HCT116 (cell line): ENCODE data around the gene CHRNA4.

ENCODE experiments used
- CTCF ChIP-seq, 3 experiments: fragments of 200-600 bp in 1 of 3; sonication (generic) in 1 of 3; IDR thresholded peaks in 2 of 3; conservative IDR thresholded peaks in 1 of 3; 2 replicates each; pipeline ENCODE4 v1.5.1; 2012 to 2017; ENCODE audit warnings: low read depth in 2 of 3, low read length in 2 of 3, antibody characterized with exemption in 1 of 3, borderline replicate concordance in 1 of 3, control low read depth in 1 of 3, mild to moderate bottlenecking in 1 of 3, mixed read lengths in 1 of 3, mixed run types in 1 of 3, moderate library complexity in 1 of 3; ENCODE audit not compliant: insufficient read depth in 1 of 3
- EZH2phosphoT487 ChIP-seq: fragments of 200-600 bp; IDR thresholded peaks from 2 replicates; pipeline ENCODE4 v1.6.1; 2018; ENCODE audit warnings: antibody characterized with exemption, borderline replicate concordance
- POLR2A ChIP-seq: IDR thresholded peaks from 2 replicates; pipeline ENCODE4 v1.7.0; 2011; ENCODE audit warnings: borderline replicate concordance; ENCODE audit not compliant: insufficient read depth, insufficient read length; ENCODE audit errors: extremely low read depth
- RAD21 ChIP-seq: IDR thresholded peaks from 2 replicates; pipeline ENCODE4 v1.6.1; 2012; ENCODE audit warnings: low read depth, mild to moderate bottlenecking

GRCh38 chr20:63297796-63298572, 63.2 kb downstream of the CHRNA4 start:
- no peak for TF ChIP-seq RAD21
- no peak for TF ChIP-seq CTCF (IDR thresholded peaks at IDR 0.05 in 2 of 3, conservative IDR thresholded peaks at IDR 0.05 in 1 of 3; ENCODE audit: borderline replicate concordance in 1 of 3, insufficient read depth in 1 of 3, low read depth in 2 of 3, low read length in 2 of 3)
- TF ChIP-seq EZH2phosphoT487 = no peak
- TF ChIP-seq POLR2A = no peak
